Measurements from ENCODE around the gene LPP. TPM values are rescaled to one million over a fixed set of nuclear protein-coding genes. Genes with fewer than 3 reads are reported as not detected.
A peak's percentile ranks its signal among the peaks of the same experiment; 100 is the strongest.

The LPP gene
- total and polyA plus RNA-seq, 4 donors = 11.1 to 219 (median 66.5) TPM

DNA sequence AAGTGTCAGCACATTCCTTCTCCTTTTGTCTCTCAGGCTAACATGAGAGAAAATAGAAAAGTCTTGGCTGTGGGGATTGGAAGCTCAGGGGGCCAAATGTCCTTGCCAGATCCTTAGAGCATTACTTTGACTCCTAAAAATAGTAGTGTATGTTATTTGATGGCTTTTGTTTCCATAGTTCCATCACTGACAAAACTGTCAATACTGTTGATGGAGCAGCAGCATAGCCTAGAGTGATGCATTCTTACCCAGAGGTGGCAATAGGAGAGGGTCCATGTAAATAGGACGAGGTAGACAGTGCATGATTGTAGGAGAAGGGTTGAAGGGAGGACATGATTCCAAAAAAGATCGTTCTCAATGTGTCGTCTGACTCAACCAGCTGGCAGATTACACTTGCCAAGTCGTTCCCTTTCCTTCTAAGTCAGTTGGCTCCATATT is 735.1 kb downstream of the LPP start:
- Histone ChIP-seq H3K27me3 (ENCODE audit: control insufficient read depth in 3 of 3, insufficient read depth in 3 of 3, low read length in 2 of 3) (no peaks in the 10 kb centered on the region), H3K36me3 (ENCODE audit: control insufficient read depth in 4 of 4, insufficient read depth in 4 of 4, low read length in 4 of 4) (no peaks in the 10 kb centered on the region), H3K27ac (ENCODE audit: low read depth in 1 of 2, low read length in 1 of 2) (peak overlapping the region in 1 of 2 donors; percentile 59), H3K4me3 (no peak overlapping the region), H3K9ac (ENCODE audit: insufficient read depth in 1 of 2, low read length in 2 of 2) (no peak overlapping the region), H3K4me1 (ENCODE audit: control insufficient read depth in 5 of 5, insufficient read depth in 5 of 5, low read length in 5 of 5) (peaks cover 0 to 6% (median 0%) of the 10 kb centered on the region in 5 donors), H3K9me3 (ENCODE audit: control insufficient read depth in 4 of 4, insufficient read depth in 3 of 4, low read length in 3 of 4) (no peaks in the 10 kb centered on the region)
- DNase-seq (no peak), ATAC-seq (ENCODE audit: insufficient read depth, low FRiP score) (no peak)
- no peak for TF ChIP-seq CTCF (IDR thresholded peaks at IDR 0.05; ENCODE audit: control extremely low read depth, extremely low read depth)
- WGBS, 2 donors = 81 to 91% methylated on average over 4 of the region's 4 CpGs

GRCh38 chr3:188890572-188891270 is 736.8 kb downstream of the LPP start:
- DNase-seq (no peak), ATAC-seq (ENCODE audit: insufficient read depth, low FRiP score) (no peak)
- Histone ChIP-seq H3K36me3 (ENCODE audit: control insufficient read depth in 4 of 4, insufficient read depth in 4 of 4, low read length in 4 of 4) (no peaks in the 10 kb centered on the region), H3K4me3 (no peak overlapping the region), H3K4me1 (ENCODE audit: control insufficient read depth in 5 of 5, insufficient read depth in 5 of 5, low read length in 5 of 5) (peaks cover 0 to 6% (median 0%) of the 10 kb centered on the region in 5 donors), H3K27ac (ENCODE audit: low read depth in 1 of 2, low read length in 1 of 2) (no peak overlapping the region), H3K9ac (ENCODE audit: insufficient read depth in 1 of 2, low read length in 2 of 2) (no peak overlapping the region), H3K9me3 (ENCODE audit: control insufficient read depth in 4 of 4, insufficient read depth in 3 of 4, low read length in 3 of 4) (no peaks in the 10 kb centered on the region), H3K27me3 (ENCODE audit: control insufficient read depth in 3 of 3, insufficient read depth in 3 of 3, low read length in 2 of 3) (no peaks in the 10 kb centered on the region)
- 96 to 98% methylated on average over 2 of the region's 2 CpGs for WGBS, 2 donors
- TF ChIP-seq CTCF (IDR thresholded peaks at IDR 0.05; ENCODE audit: control extremely low read depth, extremely low read depth) = no peak

- Histone ChIP-seq H3K27me3 (ENCODE audit: control insufficient read depth in 3 of 3, insufficient read depth in 3 of 3, low read length in 2 of 3) (no peaks in the 10 kb centered on the region), H3K4me3 (no peak overlapping the region), H3K4me1 (ENCODE audit: control insufficient read depth in 5 of 5, insufficient read depth in 5 of 5, low read length in 5 of 5) (peaks cover 0 to 18% (median 10%) of the 10 kb centered on the region in 5 donors), H3K36me3 (ENCODE audit: control insufficient read depth in 4 of 4, insufficient read depth in 4 of 4, low read length in 4 of 4) (no peaks in the 10 kb centered on the region), H3K9me3 (ENCODE audit: control insufficient read depth in 4 of 4, insufficient read depth in 3 of 4, low read length in 3 of 4) (no peaks in the 10 kb centered on the region), H3K9ac (ENCODE audit: insufficient read depth in 1 of 2, low read length in 2 of 2) (no peak overlapping the region), H3K27ac (ENCODE audit: low read depth in 1 of 2, low read length in 1 of 2) (peak overlapping the region in 1 of 2 donors; percentile 65)
- DNase-seq (peak in 1 of 3 donors; percentile 35), ATAC-seq (ENCODE audit: insufficient read depth, low FRiP score) (no peak)
- 49 to 77% methylated on average over 6 of the region's 6 CpGs for WGBS, 2 donors
- no peak for TF ChIP-seq CTCF (IDR thresholded peaks at IDR 0.05; ENCODE audit: control extremely low read depth, extremely low read depth)
These were observed 745.9 kb downstream of the LPP start for GRCh38 chr3:188899881-188900280.
